Sciatic nerve (tissue), 2 donors: ENCODE measurements around the gene KPNB1. TPM values are rescaled to one million over a fixed set of nuclear protein-coding genes. Genes with fewer than 3 reads are reported as not detected.
A peak's percentile ranks its signal among the peaks of the same experiment; 100 is the strongest.
"Not testable (repeated sequence)": the region's sequence is repeated elsewhere in the genome, so short reads cannot be mapped to it uniquely, and the experiment has no call there.

ENCODE experiments used
- ATAC-seq: fragments of 200-7000 bp; cut with Tn5 transposase; one replicate; pipeline ENCODE4 v1.9.1; 2020; ENCODE audit warnings: mild to moderate bottlenecking, moderate library complexity
- DNase-seq: peaks from one replicate; pipeline ENCODE4 v3.0.0-alpha.2; 2020; ENCODE audit warnings: low spot score
- intact Hi-C: fragments of 100-400 bp; cut with DNase I; formaldehyde crosslinking; loops from one replicate; pipeline ENCODE4 v1.14.2; 2022
- total RNA-seq: library from RNA; stranded (reverse); fragmentation: NEBNext Ultra II Directional; extraction: Animal tissue kit (Norgen Biotek cat#: 25700); gene quantifications from one replicate; pipeline ENCODE4 v1.2.1, GENCODE V29; 2021
- donor health status: DM: no; HTN: no; CAD: no.
- donor health status: DM: no; HTN: no; CAD: no.

The KPNB1 gene
- total RNA-seq, 1 donor from 2014 or later: 223 TPM

GRCh38 chr17:47674499-47674898, 24.8 kb downstream of the KPNB1 start:
- intact Hi-C loops: no loop called here
- DNase-seq: no peak
- ATAC-seq: no peak

GRCh38 chr17:47675380-47676198, 25.9 kb downstream of the KPNB1 start:
- intact Hi-C loops: no loop called here
- ATAC-seq (no peak), DNase-seq (no peak)

GRCh38 chr17:47676199-47676472, 26.4 kb downstream of the KPNB1 start:
- intact Hi-C loops: no loop called here
- DNase-seq (no peak), ATAC-seq (no peak)

- no peak for DNase-seq
- ATAC-seq: no peak
- intact Hi-C loops: no loop called here
These were observed 26.9 kb downstream of the KPNB1 start for GRCh38 chr17:47676510-47677165.

GRCh38 chr17:47678196-47678595, 28.5 kb downstream of the KPNB1 start:
- DNase-seq: no peak
- intact Hi-C loops: no loop called here
- ATAC-seq: no peak

GRCh38 chr17:47682138-47682537, 32.4 kb downstream of the KPNB1 start:
- DNase-seq: no peak
- intact Hi-C loops: no loop called here
- ATAC-seq: no peak

GRCh38 chr17:47682727-47683126, 33.0 kb downstream of the KPNB1 start:
- DNase-seq, intact Hi-C loops: not testable (repeated sequence)

GRCh38 chr17:47684025-47684424, 34.3 kb downstream of the KPNB1 start:
- no peak for DNase-seq
- no peak for ATAC-seq
- intact Hi-C loops: no loop called here

More at GRCh38 chr17:47682727-47683126, 33.0 kb downstream of the KPNB1 start:
- peak; percentile 56 for ATAC-seq

GRCh38 chr17:47684535-47685193, 34.9 kb downstream of the KPNB1 start:
- DNase-seq: no peak
- no peak for ATAC-seq
- intact Hi-C loops: no loop called here

GRCh38 chr17:47685556-47686275, 36.0 kb downstream of the KPNB1 start:
- ATAC-seq: no peak
- intact Hi-C loops: no loop called here
- DNase-seq: no peak

GRCh38 chr17:47686276-47686635, 36.5 kb downstream of the KPNB1 start:
- ATAC-seq (no peak), DNase-seq (no peak)
- intact Hi-C loops: no loop called here

GRCh38 chr17:47686664-47687327, 37.1 kb downstream of the KPNB1 start:
- DNase-seq (no peak), ATAC-seq (no peak)
- intact Hi-C loops: no loop called here

- intact Hi-C loops: no loop called here
- no peak for ATAC-seq
- no peak for DNase-seq
These were observed 37.6 kb downstream of the KPNB1 start for GRCh38 chr17:47687328-47687690.

- intact Hi-C loops: no loop called here
- DNase-seq: no peak
- no peak for ATAC-seq
These were observed 38.0 kb downstream of the KPNB1 start for GRCh38 chr17:47687748-47688147.

- ATAC-seq (no peak), DNase-seq (no peak)
- intact Hi-C loops: no loop called here
These were observed 40.4 kb downstream of the KPNB1 start for GRCh38 chr17:47690121-47690520.

- no peak for DNase-seq
- intact Hi-C loops: no loop called here
- ATAC-seq: no peak
These were observed 42.6 kb downstream of the KPNB1 start for GRCh38 chr17:47692137-47692894.

GRCh38 chr17:47692895-47693730, 43.4 kb downstream of the KPNB1 start:
- intact Hi-C loops: no loop called here
- DNase-seq: no peak
- no peak for ATAC-seq
